Smooth muscle cell (in vitro differentiated cells): Measurements from ENCODE around the gene ZNF888. TPM values are rescaled to one million over a fixed set of nuclear protein-coding genes. Genes with fewer than 3 reads are reported as not detected.
"Not testable (repeated sequence)": the region's sequence is repeated elsewhere in the genome, so short reads cannot be mapped to it uniquely, and the experiment has no call there.

Experiments used
- DNase-seq: peaks from one replicate; lab custom pipeline; 2025; ENCODE audit not compliant: unreplicated experiment; lab: John Stamatoyannopoulos, UW
- H2AFZ ChIP-seq: fragments of 200-600 bp; sonication (generic); 2 replicates; pipeline ENCODE4 v1.6.0; 2016; ENCODE audit warnings: antibody characterized with exemption, low read depth, mild to moderate bottlenecking
- H3F3A ChIP-seq: fragments of 200-600 bp; sonication (generic); 2 replicates; pipeline ENCODE4 v1.6.0; 2017; ENCODE audit warnings: antibody characterized with exemption, low read depth
- H3K27ac ChIP-seq: fragments of 200-600 bp; sonication (generic); 2 replicates; pipeline ENCODE4 v1.5.1; 2016; ENCODE audit warnings: low read depth, mild to moderate bottlenecking
- H3K27me3 ChIP-seq: fragments of 200-600 bp; sonication (generic); 2 replicates; pipeline ENCODE4 v1.6.1; 2016; ENCODE audit warnings: low read depth, mild to moderate bottlenecking
- H3K36me3 ChIP-seq: fragments of 200-600 bp; sonication (generic); 2 replicates; pipeline ENCODE4 v1.5.1; 2016; ENCODE audit warnings: low read depth
- H3K4me1 ChIP-seq: fragments of 200-600 bp; sonication (generic); 2 replicates; pipeline ENCODE4 v1.5.1; 2016; ENCODE audit warnings: low read depth
- H3K4me2 ChIP-seq: fragments of 200-600 bp; sonication (generic); 2 replicates; pipeline ENCODE4 v1.6.0; 2016; ENCODE audit warnings: mild to moderate bottlenecking
- H3K4me3 ChIP-seq: fragments of 200-600 bp; sonication (generic); 2 replicates; pipeline ENCODE4 v1.5.1; 2016; ENCODE audit warnings: mild to moderate bottlenecking
- H3K79me2 ChIP-seq: fragments of 200-600 bp; sonication (generic); 2 replicates; pipeline ENCODE4 v1.6.0; 2016; ENCODE audit warnings: low read depth, mild to moderate bottlenecking
- H3K9ac ChIP-seq: fragments of 200-600 bp; sonication (generic); 2 replicates; pipeline ENCODE4 v1.6.0; 2016; ENCODE audit warnings: low read depth
- H3K9me3 ChIP-seq: fragments of 200-600 bp; sonication (generic); replicated peaks from 2 replicates; pipeline ENCODE4 v1.5.1; 2016; ENCODE audit warnings: low read depth
- H4K20me1 ChIP-seq: fragments of 200-600 bp; sonication (generic); 2 replicates; pipeline ENCODE4 v1.6.0; 2016; ENCODE audit warnings: low read depth
- WGBS: methylation state at CpG from one replicate; pipeline ENCODE4 v1.1.7; 2016; ENCODE audit warnings: low lambda C conversion rate; 5-methylcytosine and 5-hydroxymethylcytosine counted together
- polyA plus RNA-seq: library from polyadenylated mRNA; unstranded; fragments of >200 nt; fragmentation: Nextera tagmentation; extraction: Ambion mirVana; gene quantifications from 2 replicates; pipeline ENCODE4 v1.2.1, GENCODE V29; 2016
- total RNA-seq: library from RNA; depleted of rRNA; stranded (reverse); fragments of >200 nt; gene quantifications from 2 replicates; pipeline ENCODE4 v1.2.3, GENCODE V29; 2014
- TF ChIP-seq, protein P1 (sequence below): fragments of 200-600 bp; sonication (generic); IDR thresholded peaks from 2 replicates; pipeline ENCODE4 v1.5.1; 2017; ENCODE audit warnings: borderline replicate concordance, mild to moderate bottlenecking, antibody characterized with exemption; ENCODE audit not compliant: insufficient read depth, poor library complexity, severe bottlenecking

ZNF888 gene
- total and polyA plus RNA-seq, 2 experiments from 2014 or later, result 1.6 to 8.6 TPM

DNA sequence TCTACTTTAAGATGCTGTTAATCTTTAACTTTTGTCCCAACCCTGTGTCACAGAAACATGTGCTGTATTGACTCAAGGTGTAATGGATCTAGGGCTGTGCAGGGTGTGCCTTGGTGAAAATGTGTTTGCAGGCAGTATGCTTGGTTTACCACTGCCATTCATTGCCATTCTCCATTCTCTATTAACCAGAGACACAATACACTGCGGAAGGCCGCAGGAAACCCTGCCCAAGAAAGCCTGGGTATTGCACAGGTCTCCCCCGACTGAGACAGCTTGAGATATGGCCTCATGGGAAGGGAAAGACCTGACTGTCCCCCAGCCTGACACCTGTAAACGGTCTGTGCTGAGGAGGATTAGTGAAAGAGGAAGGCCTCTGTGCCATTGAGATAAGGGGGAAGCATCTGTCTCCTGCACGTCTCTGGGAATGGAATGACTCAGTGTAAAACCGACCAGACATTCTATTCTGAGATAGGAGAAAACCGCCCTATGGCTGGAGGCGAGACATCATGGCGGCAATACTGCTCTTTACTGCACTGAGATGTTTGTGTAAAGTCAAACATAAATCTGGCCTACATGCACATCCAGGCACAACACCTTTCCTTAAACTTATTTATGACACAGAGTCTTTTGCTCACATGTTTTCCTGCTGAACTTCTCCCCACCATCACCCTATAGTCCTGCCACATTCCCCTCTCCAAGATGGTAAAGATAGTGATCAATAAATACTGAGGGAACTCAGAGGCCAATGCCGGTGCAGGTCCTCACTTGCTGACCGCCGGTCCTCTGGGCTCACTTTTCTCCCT is 13.1 kb upstream of the ZNF888 start:
- DNase-seq, result no peak
- peak overlapping the region; percentile 69 for H3K4me2 ChIP-seq
- H3K27ac ChIP-seq, result peak overlapping the region; percentile 92
- H3K27me3 ChIP-seq, result no peaks in the 10 kb centered on the region
- H4K20me1 ChIP-seq, result peaks cover 30% of the 10 kb centered on the region
- H3F3A ChIP-seq, result peaks cover 25% of the 10 kb centered on the region
- H3K4me3 ChIP-seq, result no peak overlapping the region
- TF ChIP-seq, protein P1, sequence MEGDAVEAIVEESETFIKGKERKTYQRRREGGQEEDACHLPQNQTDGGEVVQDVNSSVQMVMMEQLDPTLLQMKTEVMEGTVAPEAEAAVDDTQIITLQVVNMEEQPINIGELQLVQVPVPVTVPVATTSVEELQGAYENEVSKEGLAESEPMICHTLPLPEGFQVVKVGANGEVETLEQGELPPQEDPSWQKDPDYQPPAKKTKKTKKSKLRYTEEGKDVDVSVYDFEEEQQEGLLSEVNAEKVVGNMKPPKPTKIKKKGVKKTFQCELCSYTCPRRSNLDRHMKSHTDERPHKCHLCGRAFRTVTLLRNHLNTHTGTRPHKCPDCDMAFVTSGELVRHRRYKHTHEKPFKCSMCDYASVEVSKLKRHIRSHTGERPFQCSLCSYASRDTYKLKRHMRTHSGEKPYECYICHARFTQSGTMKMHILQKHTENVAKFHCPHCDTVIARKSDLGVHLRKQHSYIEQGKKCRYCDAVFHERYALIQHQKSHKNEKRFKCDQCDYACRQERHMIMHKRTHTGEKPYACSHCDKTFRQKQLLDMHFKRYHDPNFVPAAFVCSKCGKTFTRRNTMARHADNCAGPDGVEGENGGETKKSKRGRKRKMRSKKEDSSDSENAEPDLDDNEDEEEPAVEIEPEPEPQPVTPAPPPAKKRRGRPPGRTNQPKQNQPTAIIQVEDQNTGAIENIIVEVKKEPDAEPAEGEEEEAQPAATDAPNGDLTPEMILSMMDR, result no peak
- H3K9me3 ChIP-seq, result no peaks in the 10 kb centered on the region
- H3K36me3 ChIP-seq, result no peaks in the 10 kb centered on the region
- H3K4me1 ChIP-seq, result no peaks in the 10 kb centered on the region
- WGBS, result 21% methylated on average over 12 of the region's 12 CpGs
- peak overlapping the region; percentile 34 for H3K9ac ChIP-seq
- peaks cover 51% of the 10 kb centered on the region for H3K79me2 ChIP-seq
- no peak overlapping the region for H2AFZ ChIP-seq

- Histone ChIP-seq H3K4me3 (no peak overlapping the region), H3K4me1 (no peaks in the 10 kb centered on the region), H3F3A (peaks cover 25% of the 10 kb centered on the region), H3K4me2 (peak overlapping the region; percentile 57), H3K9me3 (no peaks in the 10 kb centered on the region), H2AFZ (no peak overlapping the region), H4K20me1 (peaks cover 25% of the 10 kb centered on the region), H3K36me3 (no peaks in the 10 kb centered on the region), H3K27ac (peak overlapping the region; percentile 92), H3K9ac (peak overlapping the region; percentile 33), H3K27me3 (no peaks in the 10 kb centered on the region), H3K79me2 (peaks cover 50% of the 10 kb centered on the region)
- no peak for DNase-seq
- WGBS, result 9% methylated on average over 8 of the region's 8 CpGs
- TF ChIP-seq, protein P1, result no peak
These were observed 12.2 kb upstream of the ZNF888 start for GRCh38 chr19:52935434-52935833.

DNA sequence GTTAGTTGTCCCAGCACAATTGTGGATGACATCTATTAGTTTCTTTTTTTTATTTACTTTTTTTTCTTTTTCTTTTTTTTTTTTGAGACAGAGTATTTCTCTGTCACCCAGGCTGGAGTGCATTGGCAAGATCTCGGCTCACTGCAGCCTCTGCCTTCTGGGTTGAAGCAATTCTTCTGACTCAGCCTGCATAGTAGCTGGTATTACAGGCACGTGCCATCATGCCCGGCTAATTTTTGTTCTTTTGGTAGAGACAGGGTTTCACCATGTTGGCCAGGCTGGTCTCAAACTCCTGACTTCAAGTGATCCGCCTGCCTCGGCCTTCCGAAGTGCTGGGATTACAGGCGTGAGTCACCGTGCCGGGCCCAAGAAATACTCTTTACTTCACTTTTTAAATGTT is 1.4 kb upstream of the ZNF888 start:
- Histone ChIP-seq H3K36me3 (peaks cover 15% of the 10 kb centered on the region), H3K79me2 (peaks cover 10% of the 10 kb centered on the region), H3K27ac (peak overlapping the region; percentile 89)
- WGBS, result 57% methylated on average over 9 of the region's 9 CpGs
- H2AFZ ChIP-seq, H3K9me3 ChIP-seq, H3K4me3 ChIP-seq, H3K27me3 ChIP-seq, H3F3A ChIP-seq, H3K9ac ChIP-seq, H3K4me2 ChIP-seq, H3K4me1 ChIP-seq, H4K20me1 ChIP-seq, DNase-seq: not testable (repeated sequence)

- Histone ChIP-seq H3F3A (peaks cover 8% of the 10 kb centered on the region), H3K36me3 (peaks cover 8% of the 10 kb centered on the region), H3K4me3 (peak overlapping the region; percentile 65), H3K27me3 (no peaks in the 10 kb centered on the region), H3K9me3 (no peaks in the 10 kb centered on the region), H4K20me1 (peaks cover 4% of the 10 kb centered on the region), H3K4me1 (peaks cover 6% of the 10 kb centered on the region), H3K27ac (peak overlapping the region; percentile 89), H3K9ac (peak overlapping the region; percentile 18), H2AFZ (peak overlapping the region; percentile 88), H3K79me2 (peaks cover 8% of the 10 kb centered on the region), H3K4me2 (peak overlapping the region; percentile 92)
- no peak for DNase-seq
- 29% methylated on average over 18 of the region's 18 CpGs for WGBS
- TF ChIP-seq, protein P1, result no peak
These were observed 758 bp upstream of the ZNF888 start for GRCh38 chr19:52923778-52924593.
